HL-60 (cell line): ENCODE results near the gene ATF2.

ENCODE experiments used
- DNase-seq, 2 experiments: peaks; one replicate each; pipeline ENCODE4 v3.0.0-alpha.2; 2010 to 2020; ENCODE audit warnings: low read depth in 1 of 2, low spot score in 1 of 2
- H3K27ac ChIP-seq: fragments of 250-450 bp; sonication (Bioruptor Pico); replicated peaks from 2 replicates; pipeline ENCODE4 v1.5.1; 2020; ENCODE audit warnings: mild to moderate bottlenecking, moderate library complexity
- H3K27me3 ChIP-seq: fragments of 250-450 bp; sonication (Bioruptor Pico); 2 replicates; pipeline ENCODE4 v1.5.1; 2021; ENCODE audit warnings: mild to moderate bottlenecking, moderate library complexity; ENCODE audit not compliant: insufficient read depth, poor library complexity, severe bottlenecking
- H3K4me3 ChIP-seq: replicated peaks from 2 replicates; pipeline ENCODE4 v1.5.1; 2011; ENCODE audit warnings: mild to moderate bottlenecking, control low read depth, low read length; ENCODE audit not compliant: insufficient read depth
- CTCF ChIP-seq: IDR thresholded peaks from one replicate; pipeline ENCODE4 v1.5.1; 2011; ENCODE audit warnings: low read length, control low read depth, inconsistent platforms; ENCODE audit not compliant: insufficient read depth
- GABPA ChIP-seq: IDR thresholded peaks from 2 replicates; pipeline ENCODE4 v1.6.1; 2012; ENCODE audit warnings: low read depth
- POLR2AphosphoS5 ChIP-seq: IDR thresholded peaks from 2 replicates; pipeline ENCODE4 v1.6.1; 2012; ENCODE audit warnings: low read depth
- REST ChIP-seq: IDR thresholded peaks from 2 replicates; pipeline ENCODE4 v1.6.1; 2012; ENCODE audit warnings: low read depth; ENCODE audit not compliant: insufficient replicate concordance
- SPI1 ChIP-seq: IDR thresholded peaks from 2 replicates; pipeline ENCODE4 v1.6.1; 2012; ENCODE audit warnings: low read depth, mild to moderate bottlenecking, borderline replicate concordance

The ATF2 gene

DNA sequence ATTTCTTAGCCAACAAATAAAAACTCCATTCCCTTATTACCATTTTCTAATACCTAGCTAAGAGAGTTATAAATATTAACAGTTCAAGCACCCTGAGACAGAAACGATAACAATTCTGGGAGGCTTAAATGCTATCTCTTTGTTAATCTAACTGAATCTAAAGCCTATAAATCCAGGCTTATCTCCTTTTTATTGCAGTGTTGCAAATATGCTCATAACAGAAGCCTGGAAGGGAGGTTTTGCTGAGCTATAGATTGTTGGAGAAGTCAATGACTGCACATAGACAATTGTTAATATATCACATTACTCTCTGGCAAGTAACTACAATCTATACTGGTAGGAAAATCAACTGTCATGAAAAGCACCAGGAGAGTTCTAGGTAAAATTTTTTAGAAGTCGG, 30.2 kb downstream of the ATF2 start:
- TF ChIP-seq CTCF, result no peak
- DNase-seq, result no peak
- Histone ChIP-seq H3K27ac (no peak overlapping the region), H3K27me3 (no peaks in the 10 kb centered on the region), H3K4me3 (no peak overlapping the region)

GRCh38 chr2:175136334-175137215, 31.4 kb downstream of the ATF2 start:
- no peak for TF ChIP-seq POLR2AphosphoS5
- no peak for TF ChIP-seq SPI1
- no peak for TF ChIP-seq CTCF
- TF ChIP-seq REST, result no peak
- TF ChIP-seq GABPA, result no peak
- H3K27me3 ChIP-seq, result no peaks in the 10 kb centered on the region
- DNase-seq, result no peak
- H3K4me3 ChIP-seq, result no peak overlapping the region
- no peak overlapping the region for H3K27ac ChIP-seq

DNA sequence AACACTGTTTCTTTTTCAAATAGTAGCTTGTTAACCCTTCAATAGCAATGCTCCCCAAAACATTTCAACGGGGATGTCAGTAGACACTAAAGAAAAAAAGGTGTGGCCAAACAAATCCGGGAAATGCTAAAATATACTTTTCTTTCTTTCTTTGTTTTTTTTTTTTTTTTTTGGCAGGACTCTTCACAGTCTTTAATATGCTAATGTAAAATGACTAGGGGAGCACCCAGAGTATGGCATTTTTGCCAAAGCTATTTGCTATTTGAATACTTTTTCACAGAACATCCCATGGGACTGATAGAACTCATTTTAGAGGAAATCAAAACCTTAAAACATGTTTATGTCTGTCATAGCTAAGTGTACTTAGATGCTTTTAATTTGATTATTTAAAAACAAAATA, 32.1 kb downstream of the ATF2 start:
- no peak for DNase-seq
- Histone ChIP-seq H3K4me3 (no peak overlapping the region), H3K27me3 (no peaks in the 10 kb centered on the region), H3K27ac (no peak overlapping the region)
- TF ChIP-seq POLR2AphosphoS5 (no peak), CTCF (no peak), REST (no peak), SPI1 (no peak), GABPA (no peak)

DNA sequence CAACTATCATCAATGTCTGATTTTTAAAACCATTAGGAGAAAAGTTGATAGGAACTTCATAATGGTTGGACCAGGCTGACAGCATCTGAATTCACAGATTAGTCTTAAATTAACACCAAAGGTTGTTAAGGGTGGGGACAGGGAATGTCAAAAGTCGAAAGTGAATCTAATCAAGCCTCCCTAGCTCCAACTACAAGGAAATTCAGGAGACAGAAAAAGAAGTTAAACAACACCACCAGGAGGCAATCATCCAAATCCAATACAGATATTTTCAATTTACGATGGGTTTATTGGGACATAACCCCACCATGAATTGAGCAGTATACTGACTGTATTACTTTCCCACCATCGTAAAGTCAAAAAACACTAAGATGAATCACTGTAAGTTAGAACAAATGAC, 32.8 kb downstream of the ATF2 start:
- no peak for DNase-seq
- H3K4me3 ChIP-seq, result no peak overlapping the region
- TF ChIP-seq GABPA, result no peak
- TF ChIP-seq CTCF, result no peak
- TF ChIP-seq SPI1, result no peak
- TF ChIP-seq REST, result no peak
- TF ChIP-seq POLR2AphosphoS5, result no peak
- no peaks in the 10 kb centered on the region for H3K27me3 ChIP-seq
- no peak overlapping the region for H3K27ac ChIP-seq
